ENCODE results near the gene GABBR1. TPM values are rescaled to one million over a fixed set of nuclear protein-coding genes. Genes with fewer than 3 reads are reported as not detected.

Gene GABBR1
- total RNA-seq, 1 experiment from 2014 or later, result 2.2 TPM

- DNase-seq (ENCODE audit: low spot score), result peak; percentile 67
- in situ Hi-C loops (cut with HindIII; ENCODE audit: low sequenced_read_pairs), result no loop called here
These were observed 43.4 kb downstream of the GABBR1 start for GRCh38 chr6:29589423-29590048.

- no peak for DNase-seq (ENCODE audit: low spot score)
- in situ Hi-C loops (cut with HindIII; ENCODE audit: low sequenced_read_pairs), result no loop called here
These were observed 48.2 kb downstream of the GABBR1 start, which contains the start of gene OR2H2 for GRCh38 chr6:29584821-29585220. Gene OR2H2, plus strand, starts transcription at chr6:29585121. Its CDS starts 2,824 bp downstream, at chr6:29587945.

DNA sequence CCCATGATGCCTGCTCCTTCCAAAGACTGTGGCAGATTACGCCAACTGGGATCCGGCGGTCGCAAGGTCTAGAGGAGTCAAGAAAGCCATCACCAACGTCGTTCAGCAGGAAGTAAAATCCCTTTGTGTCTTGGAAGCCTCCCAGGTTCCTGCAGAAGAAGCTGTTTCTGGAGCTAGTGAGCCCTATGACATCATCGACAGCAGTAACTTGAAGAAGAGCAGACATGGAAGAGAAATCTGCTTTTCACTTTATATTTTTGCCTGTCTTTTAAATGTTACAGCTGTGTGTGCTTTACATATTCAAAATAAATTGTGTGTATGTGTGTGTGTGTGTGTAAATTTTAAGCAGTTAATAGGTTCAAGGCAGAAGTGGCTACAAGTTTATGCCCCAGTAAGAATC, 55.4 kb downstream of the GABBR1 start:
- DNase-seq (ENCODE audit: low spot score), result no peak
- in situ Hi-C loops (cut with HindIII; ENCODE audit: low sequenced_read_pairs), result no loop called here

- no peak for DNase-seq (ENCODE audit: low spot score)
- in situ Hi-C loops (cut with HindIII; ENCODE audit: low sequenced_read_pairs), result no loop called here
These were observed 56.9 kb downstream of the GABBR1 start for GRCh38 chr6:29576056-29576455.

- no peak for DNase-seq (ENCODE audit: low spot score)
- in situ Hi-C loops (cut with HindIII; ENCODE audit: low sequenced_read_pairs), result no loop called here
These were observed 65.0 kb downstream of the GABBR1 start for GRCh38 chr6:29567991-29568390.

DNA sequence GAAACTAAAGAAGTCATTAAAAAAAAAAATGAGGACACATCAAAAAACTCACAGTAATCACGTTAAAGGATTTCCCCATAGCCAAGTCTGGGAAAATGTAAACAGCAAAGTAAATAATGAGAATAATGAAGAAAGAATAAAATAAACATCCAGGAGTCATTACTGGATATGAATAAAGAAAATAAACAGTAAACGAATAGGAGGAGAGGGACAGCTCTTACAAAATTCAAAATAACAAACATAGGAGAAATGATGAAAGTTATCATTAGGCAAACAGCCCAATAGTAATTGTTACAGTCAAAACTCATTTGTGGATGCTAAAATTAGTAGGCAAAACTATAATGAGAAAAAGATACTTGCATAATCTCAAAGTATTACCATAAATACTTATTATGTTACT, 65.4 kb downstream of the GABBR1 start:
- no peak for DNase-seq (ENCODE audit: low spot score)
- in situ Hi-C loops (cut with HindIII; ENCODE audit: low sequenced_read_pairs), result no loop called here

GRCh38 chr6:29566856-29567255, 66.1 kb downstream of the GABBR1 start:
- DNase-seq (ENCODE audit: low spot score), result no peak
- in situ Hi-C loops (cut with HindIII; ENCODE audit: low sequenced_read_pairs), result no loop called here

DNA sequence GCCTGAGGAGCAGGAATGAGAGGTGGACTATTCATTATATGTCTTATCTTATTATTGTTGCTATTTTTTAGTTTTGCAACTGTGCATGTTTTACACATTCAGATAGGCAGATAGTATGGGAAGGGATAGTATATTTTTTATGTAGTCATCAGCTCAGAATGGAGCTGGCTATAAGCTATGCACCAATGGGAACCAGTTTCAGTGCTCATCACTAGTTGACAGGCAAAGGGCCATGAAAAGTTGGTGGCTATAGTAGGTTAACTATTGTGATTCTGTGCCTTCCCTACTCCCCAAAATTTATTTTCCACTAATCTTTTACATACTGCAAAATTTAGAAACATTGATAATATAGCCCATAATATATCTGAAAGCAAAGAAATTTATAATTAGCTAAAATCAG, 68.1 kb downstream of the GABBR1 start:
- no peak for DNase-seq (ENCODE audit: low spot score)
- in situ Hi-C loops (cut with HindIII; ENCODE audit: low sequenced_read_pairs), result no loop called here

DNA sequence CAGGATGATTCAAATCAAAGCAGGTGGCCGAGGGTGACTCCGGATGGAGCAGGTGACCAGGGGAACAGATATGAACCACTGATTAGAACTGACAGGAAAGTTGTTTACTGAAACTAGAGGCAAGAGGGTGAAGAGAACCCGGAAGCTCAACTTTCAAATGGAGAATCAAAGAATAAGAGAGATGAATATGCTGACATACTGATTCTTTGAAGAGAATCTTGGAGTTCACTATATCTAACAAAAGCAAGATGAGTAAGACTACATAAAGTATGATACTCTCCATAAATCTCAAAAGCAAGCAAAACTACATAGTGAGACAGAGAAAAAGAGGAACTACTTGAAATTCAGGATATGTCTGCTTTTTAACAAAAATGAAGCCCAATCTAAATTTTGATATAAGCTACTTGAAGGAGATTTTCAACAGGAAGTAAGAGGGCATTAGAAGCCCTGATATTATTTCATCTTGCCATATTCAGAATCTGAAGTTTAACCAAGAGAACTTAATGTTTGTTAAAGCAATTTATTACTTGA, 69.5 kb downstream of the GABBR1 start:
- in situ Hi-C loops (cut with HindIII; ENCODE audit: low sequenced_read_pairs), result no loop called here
- DNase-seq (ENCODE audit: low spot score), result no peak

- DNase-seq (ENCODE audit: low spot score), result no peak
- in situ Hi-C loops (cut with HindIII; ENCODE audit: low sequenced_read_pairs), result no loop called here
These were observed 71.3 kb downstream of the GABBR1 start for GRCh38 chr6:29561606-29562181.

DNA sequence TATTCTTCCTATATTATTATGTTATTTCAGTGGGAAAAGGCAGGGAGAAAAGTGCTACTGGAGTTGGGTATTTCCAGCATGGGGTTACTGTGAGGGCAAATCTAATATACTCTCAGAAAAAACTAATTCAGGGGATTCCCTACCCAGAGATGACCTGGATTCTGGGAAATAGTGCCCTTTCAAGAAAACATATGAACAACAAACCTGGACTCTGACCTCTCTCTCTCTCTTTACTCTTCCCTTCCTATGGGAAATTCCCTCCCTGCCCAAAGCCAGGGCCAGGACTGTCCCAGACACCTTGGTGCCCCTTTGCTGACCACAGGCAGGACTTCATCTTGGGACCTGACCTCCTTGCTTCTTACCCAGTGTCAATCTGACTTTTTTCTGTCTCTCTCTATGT, 71.9 kb downstream of the GABBR1 start:
- in situ Hi-C loops (cut with HindIII; ENCODE audit: low sequenced_read_pairs), result no loop called here
- DNase-seq (ENCODE audit: low spot score), result no peak

- DNase-seq (ENCODE audit: low spot score), result no peak
- in situ Hi-C loops (cut with HindIII; ENCODE audit: low sequenced_read_pairs), result no loop called here
These were observed 73.3 kb downstream of the GABBR1 start, which contains the start of gene UBD for GRCh38 chr6:29559524-29560287. Gene UBD, minus strand, starts transcription at chr6:29559732. Its CDS starts 31 bp downstream, at chr6:29559701.

- no peak for DNase-seq (ENCODE audit: low spot score)
- in situ Hi-C loops (cut with HindIII; ENCODE audit: low sequenced_read_pairs), result no loop called here
These were observed 74.4 kb downstream of the GABBR1 start for GRCh38 chr6:29558439-29559079.

DNA sequence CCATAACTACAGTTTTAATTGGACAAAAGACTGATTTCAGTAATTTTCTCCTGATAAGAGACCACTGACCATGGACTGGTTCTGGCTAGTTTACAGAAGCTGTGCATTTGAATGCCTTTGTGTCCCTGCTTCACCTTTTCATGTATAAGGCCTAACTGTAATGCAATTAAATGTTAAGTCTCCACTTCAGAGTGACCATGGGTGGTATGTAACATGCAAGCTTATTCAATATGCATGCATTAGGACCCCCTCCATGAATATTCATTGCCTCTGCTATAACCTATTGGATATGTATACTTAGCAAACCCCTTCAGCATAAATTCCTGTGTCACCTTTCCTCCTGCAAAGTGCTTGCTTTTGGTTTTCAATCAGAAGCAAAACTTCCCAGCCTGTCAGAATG, 75.7 kb downstream of the GABBR1 start:
- DNase-seq (ENCODE audit: low spot score), result no peak
- in situ Hi-C loops (cut with HindIII; ENCODE audit: low sequenced_read_pairs), result no loop called here

DNA sequence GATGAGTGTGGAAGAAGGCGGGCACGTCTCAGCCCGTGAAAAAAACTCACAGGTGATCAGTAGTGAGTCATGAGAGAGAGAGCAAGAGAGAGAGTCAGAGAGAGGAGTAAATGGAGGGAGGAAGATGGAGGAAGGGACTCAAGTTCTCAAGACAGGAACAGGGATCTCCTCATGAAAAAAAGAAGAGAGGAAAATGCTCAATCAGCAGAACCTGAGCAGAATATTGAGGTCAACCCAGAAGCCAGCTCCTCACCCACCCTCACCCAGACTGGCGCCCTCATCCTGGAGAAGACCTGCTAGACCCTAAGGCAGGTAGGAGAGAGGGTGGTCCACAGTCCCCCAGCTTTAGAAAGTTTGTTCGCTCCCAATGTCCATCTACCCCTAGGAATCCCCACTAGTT, 78.2 kb downstream of the GABBR1 start:
- DNase-seq (ENCODE audit: low spot score), result no peak
- in situ Hi-C loops (cut with HindIII; ENCODE audit: low sequenced_read_pairs), result no loop called here

- peak; percentile 5 for DNase-seq (ENCODE audit: low spot score)
These were observed 79.5 kb downstream of the GABBR1 start for GRCh38 chr6:29553268-29554057.

DNA sequence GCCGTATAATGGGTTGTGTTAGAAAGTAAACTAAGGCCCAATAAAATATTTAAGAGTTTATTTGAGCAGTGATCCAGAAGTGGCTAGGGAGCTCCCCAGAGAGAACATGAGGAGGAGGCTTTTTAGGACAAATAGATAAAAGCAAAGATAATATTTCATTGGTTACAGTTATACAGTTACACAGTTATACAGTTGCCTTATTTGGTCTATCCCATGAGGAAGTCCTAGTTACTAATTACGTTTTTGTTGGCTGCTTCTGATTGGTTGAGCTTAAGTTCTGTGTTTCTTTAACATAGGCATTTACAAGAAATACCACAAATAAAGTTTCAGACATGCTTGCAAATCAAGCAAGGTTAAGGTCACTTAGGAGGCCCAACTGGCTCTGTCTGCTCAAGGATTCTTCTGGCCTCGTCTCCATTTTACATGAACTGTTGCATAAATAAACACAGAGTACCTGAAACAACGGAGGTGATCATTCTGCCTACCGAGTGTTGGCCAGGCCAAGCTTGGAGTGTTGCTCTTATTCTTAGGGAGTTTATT, 80.4 kb downstream of the GABBR1 start:
- peak; percentile 61 for DNase-seq (ENCODE audit: low spot score)
- in situ Hi-C loops (cut with HindIII; ENCODE audit: low sequenced_read_pairs), result no loop called here

More at GRCh38 chr6:29553268-29554057, 79.5 kb downstream of the GABBR1 start:
- in situ Hi-C loops (cut with HindIII; ENCODE audit: low sequenced_read_pairs), result no loop called here

DNA sequence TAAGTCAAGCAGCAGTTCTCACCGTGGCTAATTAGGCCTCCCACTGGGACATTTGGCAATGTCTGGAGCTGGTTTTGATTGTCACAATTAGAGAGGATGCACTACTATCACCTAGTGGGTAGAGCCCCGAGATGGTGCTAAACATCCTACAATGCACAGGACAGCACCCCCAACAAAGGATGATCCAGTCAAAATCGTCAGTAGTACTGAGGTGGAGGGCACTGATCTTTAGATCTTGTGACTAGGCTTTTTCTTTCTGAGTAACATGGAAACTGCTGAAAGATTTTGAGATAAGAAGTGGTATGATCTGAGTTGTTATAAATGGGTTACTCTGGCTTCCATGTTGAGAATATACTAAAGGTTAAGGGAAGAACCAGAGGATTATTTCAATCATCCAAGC, 85.4 kb downstream of the GABBR1 start:
- in situ Hi-C loops (cut with HindIII; ENCODE audit: low sequenced_read_pairs), result no loop called here
- DNase-seq (ENCODE audit: low spot score), result no peak

Measured in G401 (cell line).